Measurements from ENCODE around the gene TBC1D7. TPM values are rescaled to one million over a fixed set of nuclear protein-coding genes. Genes with fewer than 3 reads are reported as not detected.

Gene TBC1D7
- total and polyA plus RNA-seq, 8 donors = 18.3 to 38.8 (median 33.6) TPM

- no peak overlapping the region for H3K27ac ChIP-seq
- intact Hi-C loops (cut with DNase I) = no loop called here
- H3K4me3 ChIP-seq = no peak overlapping the region
- no peaks in the 10 kb centered on the region for H3K36me3 ChIP-seq
- no peaks in the 10 kb centered on the region for H3K4me1 ChIP-seq
- no peaks in the 10 kb centered on the region for H3K9me3 ChIP-seq
- ATAC-seq = peak; percentile 21
- no peak for DNase-seq
- no peaks in the 10 kb centered on the region for H3K27me3 ChIP-seq
- TF ChIP-seq, protein P1, sequence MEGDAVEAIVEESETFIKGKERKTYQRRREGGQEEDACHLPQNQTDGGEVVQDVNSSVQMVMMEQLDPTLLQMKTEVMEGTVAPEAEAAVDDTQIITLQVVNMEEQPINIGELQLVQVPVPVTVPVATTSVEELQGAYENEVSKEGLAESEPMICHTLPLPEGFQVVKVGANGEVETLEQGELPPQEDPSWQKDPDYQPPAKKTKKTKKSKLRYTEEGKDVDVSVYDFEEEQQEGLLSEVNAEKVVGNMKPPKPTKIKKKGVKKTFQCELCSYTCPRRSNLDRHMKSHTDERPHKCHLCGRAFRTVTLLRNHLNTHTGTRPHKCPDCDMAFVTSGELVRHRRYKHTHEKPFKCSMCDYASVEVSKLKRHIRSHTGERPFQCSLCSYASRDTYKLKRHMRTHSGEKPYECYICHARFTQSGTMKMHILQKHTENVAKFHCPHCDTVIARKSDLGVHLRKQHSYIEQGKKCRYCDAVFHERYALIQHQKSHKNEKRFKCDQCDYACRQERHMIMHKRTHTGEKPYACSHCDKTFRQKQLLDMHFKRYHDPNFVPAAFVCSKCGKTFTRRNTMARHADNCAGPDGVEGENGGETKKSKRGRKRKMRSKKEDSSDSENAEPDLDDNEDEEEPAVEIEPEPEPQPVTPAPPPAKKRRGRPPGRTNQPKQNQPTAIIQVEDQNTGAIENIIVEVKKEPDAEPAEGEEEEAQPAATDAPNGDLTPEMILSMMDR (IDR thresholded peaks at IDR 0.05) = no peak
Observed at GRCh38 chr6:13373488-13373886, 45.1 kb upstream of the TBC1D7 start.

GRCh38 chr6:13372688-13373487 lies 44.6 kb upstream of the TBC1D7 start:
- TF ChIP-seq, protein P1 (IDR thresholded peaks at IDR 0.05) = no peak
- no peak for DNase-seq
- no peak overlapping the region for H3K4me3 ChIP-seq
- no peak for ATAC-seq
- no peaks in the 10 kb centered on the region for H3K27me3 ChIP-seq
- no peaks in the 10 kb centered on the region for H3K36me3 ChIP-seq
- H3K27ac ChIP-seq = no peak overlapping the region
- H3K9me3 ChIP-seq = no peaks in the 10 kb centered on the region
- intact Hi-C loops (cut with DNase I) = no loop called here
- H3K4me1 ChIP-seq = no peaks in the 10 kb centered on the region

- ATAC-seq (no peak), DNase-seq (no peak)
- intact Hi-C loops (cut with DNase I) = no loop called here
- Histone ChIP-seq H3K27me3 (no peaks in the 10 kb centered on the region), H3K4me3 (no peak overlapping the region), H3K9me3 (no peaks in the 10 kb centered on the region), H3K36me3 (no peaks in the 10 kb centered on the region), H3K4me1 (no peaks in the 10 kb centered on the region), H3K27ac (no peak overlapping the region)
- TF ChIP-seq, protein P1 (IDR thresholded peaks at IDR 0.05) = no peak
Observed at GRCh38 chr6:13372076-13372475, 43.7 kb upstream of the TBC1D7 start.

DNA sequence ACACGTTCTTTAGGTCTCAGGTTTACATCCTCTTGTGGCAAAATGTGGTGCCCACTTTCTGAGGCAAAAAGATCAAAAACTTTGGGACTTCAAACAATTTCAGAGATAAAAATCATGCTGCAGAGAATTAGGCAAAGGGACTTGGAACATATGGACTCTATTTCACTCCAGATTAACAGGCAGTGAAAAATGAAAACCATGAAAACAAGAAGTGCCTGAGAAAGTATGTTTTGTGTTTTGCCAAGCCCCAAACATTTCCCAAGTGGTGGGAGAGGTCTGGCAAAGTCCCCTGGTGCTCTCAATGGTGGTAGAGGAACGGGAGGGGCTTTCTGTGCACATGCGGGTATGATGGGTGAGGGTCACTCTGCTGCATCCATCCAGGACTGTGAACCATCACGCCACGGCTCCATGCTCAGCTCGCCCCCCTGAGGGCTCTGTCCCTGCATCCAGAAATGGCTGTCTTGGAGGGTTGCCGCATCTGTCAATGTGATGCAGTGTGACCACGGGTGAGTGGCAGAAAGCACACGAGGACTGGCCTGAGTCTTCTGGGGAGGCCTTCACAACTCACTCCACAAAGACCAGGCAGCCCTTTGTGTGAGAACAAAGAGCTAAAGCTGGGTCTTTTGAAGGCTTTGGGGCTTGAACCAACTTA lies 43.2 kb upstream of the TBC1D7 start:
- intact Hi-C loops (cut with DNase I) = no loop called here
- TF ChIP-seq, protein P1 (IDR thresholded peaks at IDR 0.05) = no peak
- no peaks in the 10 kb centered on the region for H3K4me1 ChIP-seq
- DNase-seq = no peak
- H3K9me3 ChIP-seq = no peaks in the 10 kb centered on the region
- no peaks in the 10 kb centered on the region for H3K27me3 ChIP-seq
- no peak for ATAC-seq
- no peak overlapping the region for H3K4me3 ChIP-seq
- H3K36me3 ChIP-seq = no peaks in the 10 kb centered on the region
- peak overlapping the region in 1 of 2 donors; percentile 7 for H3K27ac ChIP-seq

GRCh38 chr6:13370623-13371022 lies 42.3 kb upstream of the TBC1D7 start:
- Histone ChIP-seq H3K4me1 (no peaks in the 10 kb centered on the region), H3K9me3 (no peaks in the 10 kb centered on the region), H3K27me3 (no peaks in the 10 kb centered on the region), H3K36me3 (no peaks in the 10 kb centered on the region), H3K4me3 (no peak overlapping the region), H3K27ac (no peak overlapping the region)
- TF ChIP-seq, protein P1 (IDR thresholded peaks at IDR 0.05) = no peak
- intact Hi-C loops (cut with DNase I) = no loop called here
- ATAC-seq (no peak), DNase-seq (no peak)

Data from left lung (tissue), 10 donors.